ENCODE results near the gene UNC13A. TPM values are rescaled to one million over a fixed set of nuclear protein-coding genes. Genes with fewer than 3 reads are reported as not detected.

UNC13A gene
- total and polyA plus RNA-seq, 2 of the 8 experiments (the other 6 are each of a cell fraction or from before 2014, with no cell fraction given), result 13.1 to 47.6 TPM

DNA sequence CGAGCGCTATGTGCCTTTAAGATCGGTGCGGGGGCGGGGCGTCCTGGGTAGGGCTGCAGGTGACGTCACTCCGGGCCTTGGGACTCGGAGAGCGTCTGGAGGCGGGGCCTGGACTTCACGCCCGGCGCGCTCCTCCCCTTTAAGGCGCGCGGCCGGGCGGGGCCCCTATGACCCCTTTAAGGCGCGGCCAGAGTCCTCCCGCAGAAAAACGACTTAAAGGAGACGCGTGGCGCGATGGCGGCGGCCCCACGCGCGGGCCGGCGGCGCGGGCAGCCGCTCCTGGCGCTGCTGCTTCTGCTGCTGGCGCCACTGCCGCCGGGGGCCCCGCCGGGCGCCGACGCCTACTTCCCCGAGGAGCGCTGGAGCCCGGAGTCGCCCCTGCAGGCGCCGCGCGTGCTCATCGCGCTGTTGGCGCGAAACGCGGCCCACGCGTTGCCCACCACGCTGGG lies 132.7 kb downstream of the UNC13A start, which contains the start of gene COLGALT1 (continued):
- TF ChIP-seq, protein P1, sequence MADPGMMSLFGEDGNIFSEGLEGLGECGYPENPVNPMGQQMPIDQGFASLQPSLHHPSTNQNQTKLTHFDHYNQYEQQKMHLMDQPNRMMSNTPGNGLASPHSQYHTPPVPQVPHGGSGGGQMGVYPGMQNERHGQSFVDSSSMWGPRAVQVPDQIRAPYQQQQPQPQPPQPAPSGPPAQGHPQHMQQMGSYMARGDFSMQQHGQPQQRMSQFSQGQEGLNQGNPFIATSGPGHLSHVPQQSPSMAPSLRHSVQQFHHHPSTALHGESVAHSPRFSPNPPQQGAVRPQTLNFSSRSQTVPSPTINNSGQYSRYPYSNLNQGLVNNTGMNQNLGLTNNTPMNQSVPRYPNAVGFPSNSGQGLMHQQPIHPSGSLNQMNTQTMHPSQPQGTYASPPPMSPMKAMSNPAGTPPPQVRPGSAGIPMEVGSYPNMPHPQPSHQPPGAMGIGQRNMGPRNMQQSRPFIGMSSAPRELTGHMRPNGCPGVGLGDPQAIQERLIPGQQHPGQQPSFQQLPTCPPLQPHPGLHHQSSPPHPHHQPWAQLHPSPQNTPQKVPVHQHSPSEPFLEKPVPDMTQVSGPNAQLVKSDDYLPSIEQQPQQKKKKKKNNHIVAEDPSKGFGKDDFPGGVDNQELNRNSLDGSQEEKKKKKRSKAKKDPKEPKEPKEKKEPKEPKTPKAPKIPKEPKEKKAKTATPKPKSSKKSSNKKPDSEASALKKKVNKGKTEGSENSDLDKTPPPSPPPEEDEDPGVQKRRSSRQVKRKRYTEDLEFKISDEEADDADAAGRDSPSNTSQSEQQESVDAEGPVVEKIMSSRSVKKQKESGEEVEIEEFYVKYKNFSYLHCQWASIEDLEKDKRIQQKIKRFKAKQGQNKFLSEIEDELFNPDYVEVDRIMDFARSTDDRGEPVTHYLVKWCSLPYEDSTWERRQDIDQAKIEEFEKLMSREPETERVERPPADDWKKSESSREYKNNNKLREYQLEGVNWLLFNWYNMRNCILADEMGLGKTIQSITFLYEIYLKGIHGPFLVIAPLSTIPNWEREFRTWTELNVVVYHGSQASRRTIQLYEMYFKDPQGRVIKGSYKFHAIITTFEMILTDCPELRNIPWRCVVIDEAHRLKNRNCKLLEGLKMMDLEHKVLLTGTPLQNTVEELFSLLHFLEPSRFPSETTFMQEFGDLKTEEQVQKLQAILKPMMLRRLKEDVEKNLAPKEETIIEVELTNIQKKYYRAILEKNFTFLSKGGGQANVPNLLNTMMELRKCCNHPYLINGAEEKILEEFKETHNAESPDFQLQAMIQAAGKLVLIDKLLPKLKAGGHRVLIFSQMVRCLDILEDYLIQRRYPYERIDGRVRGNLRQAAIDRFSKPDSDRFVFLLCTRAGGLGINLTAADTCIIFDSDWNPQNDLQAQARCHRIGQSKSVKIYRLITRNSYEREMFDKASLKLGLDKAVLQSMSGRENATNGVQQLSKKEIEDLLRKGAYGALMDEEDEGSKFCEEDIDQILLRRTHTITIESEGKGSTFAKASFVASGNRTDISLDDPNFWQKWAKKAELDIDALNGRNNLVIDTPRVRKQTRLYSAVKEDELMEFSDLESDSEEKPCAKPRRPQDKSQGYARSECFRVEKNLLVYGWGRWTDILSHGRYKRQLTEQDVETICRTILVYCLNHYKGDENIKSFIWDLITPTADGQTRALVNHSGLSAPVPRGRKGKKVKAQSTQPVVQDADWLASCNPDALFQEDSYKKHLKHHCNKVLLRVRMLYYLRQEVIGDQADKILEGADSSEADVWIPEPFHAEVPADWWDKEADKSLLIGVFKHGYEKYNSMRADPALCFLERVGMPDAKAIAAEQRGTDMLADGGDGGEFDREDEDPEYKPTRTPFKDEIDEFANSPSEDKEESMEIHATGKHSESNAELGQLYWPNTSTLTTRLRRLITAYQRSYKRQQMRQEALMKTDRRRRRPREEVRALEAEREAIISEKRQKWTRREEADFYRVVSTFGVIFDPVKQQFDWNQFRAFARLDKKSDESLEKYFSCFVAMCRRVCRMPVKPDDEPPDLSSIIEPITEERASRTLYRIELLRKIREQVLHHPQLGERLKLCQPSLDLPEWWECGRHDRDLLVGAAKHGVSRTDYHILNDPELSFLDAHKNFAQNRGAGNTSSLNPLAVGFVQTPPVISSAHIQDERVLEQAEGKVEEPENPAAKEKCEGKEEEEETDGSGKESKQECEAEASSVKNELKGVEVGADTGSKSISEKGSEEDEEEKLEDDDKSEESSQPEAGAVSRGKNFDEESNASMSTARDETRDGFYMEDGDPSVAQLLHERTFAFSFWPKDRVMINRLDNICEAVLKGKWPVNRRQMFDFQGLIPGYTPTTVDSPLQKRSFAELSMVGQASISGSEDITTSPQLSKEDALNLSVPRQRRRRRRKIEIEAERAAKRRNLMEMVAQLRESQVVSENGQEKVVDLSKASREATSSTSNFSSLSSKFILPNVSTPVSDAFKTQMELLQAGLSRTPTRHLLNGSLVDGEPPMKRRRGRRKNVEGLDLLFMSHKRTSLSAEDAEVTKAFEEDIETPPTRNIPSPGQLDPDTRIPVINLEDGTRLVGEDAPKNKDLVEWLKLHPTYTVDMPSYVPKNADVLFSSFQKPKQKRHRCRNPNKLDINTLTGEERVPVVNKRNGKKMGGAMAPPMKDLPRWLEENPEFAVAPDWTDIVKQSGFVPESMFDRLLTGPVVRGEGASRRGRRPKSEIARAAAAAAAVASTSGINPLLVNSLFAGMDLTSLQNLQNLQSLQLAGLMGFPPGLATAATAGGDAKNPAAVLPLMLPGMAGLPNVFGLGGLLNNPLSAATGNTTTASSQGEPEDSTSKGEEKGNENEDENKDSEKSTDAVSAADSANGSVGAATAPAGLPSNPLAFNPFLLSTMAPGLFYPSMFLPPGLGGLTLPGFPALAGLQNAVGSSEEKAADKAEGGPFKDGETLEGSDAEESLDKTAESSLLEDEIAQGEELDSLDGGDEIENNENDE (IDR thresholded peaks at IDR 0.05; ENCODE audit: insufficient replicate concordance, low read length), result no peak
- TF ChIP-seq TAF7 (optimal IDR thresholded peaks at IDR 0.05; ENCODE audit: borderline replicate concordance, low read depth, low read length), result peak; percentile 21
- TF ChIP-seq SRF (IDR thresholded peaks at IDR 0.05; ENCODE audit: low read depth, low read length), result no peak
- no peak for TF ChIP-seq SIRT6 (IDR thresholded peaks at IDR 0.05; ENCODE audit: low read length)
- peak; percentile 89; the same call in 1 of the 2 replicates for TF ChIP-seq EGR1 (IDR thresholded peaks at IDR 0.05; ENCODE audit: borderline replicate concordance, low read depth, low read length)
- TF ChIP-seq CHD2 (IDR thresholded peaks at IDR 0.05; ENCODE audit: low read length), result no peak
- no peak for TF ChIP-seq RNF2 (IDR thresholded peaks at IDR 0.05; ENCODE audit: borderline replicate concordance, low read depth, low read length, missing control alignments, poor library complexity, severe bottlenecking)
- no peak for TF ChIP-seq CEBPB (IDR thresholded peaks at IDR 0.05; ENCODE audit: low read depth, low read length)
- peak; percentile 76; the same call in 1 of the 2 replicates for TF ChIP-seq MAX (IDR thresholded peaks at IDR 0.05)
- TF ChIP-seq KDM4A (IDR thresholded peaks at IDR 0.05; ENCODE audit: low read depth, low read length, severe bottlenecking), result peak; percentile 81
- TF ChIP-seq GTF2F1 (IDR thresholded peaks at IDR 0.05; ENCODE audit: borderline replicate concordance, low read depth, low read length), result no peak
- TF ChIP-seq TEAD4 (IDR thresholded peaks at IDR 0.05; ENCODE audit: low read depth, low read length), result no peak
